Mesodermal cell (in vitro differentiated cells): ENCODE measurements around the gene PEX10.

Experiments used
- H3K27ac ChIP-seq: 2 replicates; pipeline ENCODE4 v1.7.0; 2013; ENCODE audit warnings: mild to moderate bottlenecking, low read depth, low read length, moderate library complexity; ENCODE audit not compliant: severe bottlenecking
- H3K36me3 ChIP-seq: 2 replicates; pipeline ENCODE4 v1.7.1; 2013; ENCODE audit warnings: mild to moderate bottlenecking, low read length, moderate library complexity; ENCODE audit not compliant: control insufficient read depth, insufficient read depth
- H3K4me1 ChIP-seq: one replicate; pipeline ENCODE4 v1.7.1; 2013; ENCODE audit warnings: mild to moderate bottlenecking, low read length; ENCODE audit not compliant: insufficient read depth, control insufficient read depth, poor library complexity, severe bottlenecking
- H3K4me3 ChIP-seq: 2 replicates; pipeline ENCODE4 v1.7.0; 2013; ENCODE audit warnings: low read length, control low read depth, mild to moderate bottlenecking; ENCODE audit not compliant: insufficient read depth, poor library complexity, severe bottlenecking; ENCODE audit errors: extremely low read depth
- H3K9me3 ChIP-seq: 2 replicates; pipeline ENCODE4 v1.7.1; 2013; ENCODE audit warnings: mild to moderate bottlenecking, low read length, moderate library complexity; ENCODE audit not compliant: control insufficient read depth
- WGBS, 2 experiments: methylation state at CpG; one replicate each; pipeline ENCODE4 v1.1.5; 2013; ENCODE audit warnings: missing lambda C conversion rate in 2 of 2; ENCODE audit not compliant: insufficient coverage in 2 of 2; 5-methylcytosine and 5-hydroxymethylcytosine counted together

Gene PEX10

DNA sequence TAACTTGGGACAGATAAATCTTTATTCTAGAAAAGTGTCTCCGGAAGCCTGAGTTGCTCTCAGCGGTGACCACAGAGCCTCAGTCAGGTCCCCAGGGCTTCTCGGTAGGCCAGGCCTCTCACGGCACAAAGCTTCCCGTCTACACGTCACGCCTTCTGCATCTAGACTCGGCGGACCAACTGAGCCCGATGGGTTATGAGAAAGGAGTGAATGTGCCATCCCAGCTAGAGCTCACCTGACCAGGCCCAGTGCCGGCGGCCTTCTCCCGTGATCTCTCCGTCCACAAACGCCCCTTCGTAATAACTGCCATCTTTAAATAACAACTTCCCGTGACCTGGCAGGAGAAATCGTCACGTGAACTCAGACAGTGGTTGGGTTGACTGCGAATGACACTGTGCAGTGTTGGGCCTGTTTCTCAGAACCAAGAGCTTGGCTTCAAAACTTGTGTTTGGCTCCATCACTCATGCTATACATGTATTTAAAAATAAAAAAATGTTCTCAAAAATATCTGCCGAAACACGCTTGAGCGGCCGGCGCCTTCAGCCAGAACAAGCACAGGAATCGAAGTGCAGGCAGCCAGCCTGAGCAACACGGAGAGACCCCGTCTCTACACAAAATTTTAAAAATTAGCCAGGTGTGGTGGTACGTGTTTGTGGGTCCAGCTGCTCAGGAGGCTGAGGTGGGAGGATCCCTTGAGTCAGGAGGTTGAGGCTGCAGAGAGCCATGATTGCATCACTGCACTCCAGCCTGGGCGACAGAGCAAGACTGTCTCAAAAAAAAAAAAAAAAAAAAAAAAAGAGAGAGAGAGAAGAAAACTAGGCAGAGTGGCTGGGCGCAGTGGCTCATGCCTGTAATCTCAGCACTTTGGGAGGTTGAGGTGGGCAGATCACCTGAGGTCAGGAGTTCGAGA, 24.1 kb downstream of the PEX10 start:
- Histone ChIP-seq H3K4me3 (no peak overlapping the region), H3K9me3 (no peaks in the 10 kb centered on the region), H3K27ac (no peak overlapping the region), H3K36me3 (peaks cover 28% of the 10 kb centered on the region), H3K4me1 (peaks cover 10% of the 10 kb centered on the region)
- WGBS, 2 experiments, result 94 to 95% methylated on average over 22 to 26 of the region's 32 CpGs

DNA sequence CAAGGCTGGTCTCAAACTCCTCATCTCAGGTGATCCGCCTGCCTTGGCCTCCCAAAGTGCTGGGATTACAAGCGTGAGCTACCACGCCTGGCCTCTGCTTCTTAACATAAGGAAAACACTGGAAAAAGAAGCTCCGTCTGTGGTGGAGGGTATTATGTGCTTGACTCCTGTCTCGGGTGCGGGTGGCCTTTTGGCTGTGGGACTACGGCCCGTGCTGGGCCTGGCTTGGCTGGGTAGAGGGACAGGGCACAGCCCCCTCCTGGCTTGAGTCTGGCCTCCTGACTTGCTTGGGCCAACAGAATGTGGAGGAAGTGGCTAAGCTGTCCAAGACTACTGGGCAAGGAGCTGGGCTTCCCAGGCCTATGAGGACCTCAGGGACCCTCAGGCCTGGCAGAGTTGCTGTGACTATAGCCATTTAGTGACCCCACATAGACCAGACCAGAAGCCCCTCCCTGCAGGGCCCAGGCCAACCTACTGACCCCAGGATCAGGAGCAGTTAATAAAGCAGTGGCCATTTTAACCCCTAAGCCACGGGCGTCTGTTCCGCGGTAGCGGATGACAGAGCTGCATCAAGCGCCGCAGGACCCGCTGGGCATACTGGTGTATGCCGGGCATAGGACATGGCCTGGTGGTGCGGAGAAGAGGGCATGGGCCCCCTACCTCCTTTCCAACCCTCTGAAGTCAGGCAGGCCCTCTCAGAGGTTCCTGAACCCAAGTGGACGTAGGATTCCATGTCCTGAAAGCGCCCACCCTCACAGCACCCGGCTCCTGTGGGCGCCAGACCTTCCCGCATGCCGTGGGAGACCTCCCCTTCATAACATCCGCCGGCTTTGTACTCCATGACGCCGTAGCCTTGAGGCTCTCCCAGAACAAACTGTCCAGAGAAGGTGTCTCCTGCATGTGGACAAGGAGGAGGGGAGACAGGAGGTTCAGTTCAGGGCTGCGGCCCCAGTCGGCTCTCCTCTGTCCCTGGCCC, 25.4 kb downstream of the PEX10 start:
- Histone ChIP-seq H3K4me1 (peaks cover 3% of the 10 kb centered on the region), H3K4me3 (no peak overlapping the region), H3K36me3 (peaks cover 20% of the 10 kb centered on the region), H3K9me3 (no peaks in the 10 kb centered on the region), H3K27ac (no peak overlapping the region)
- WGBS, 2 experiments, result 94 to 98% methylated on average over 28 to 29 of the region's 30 CpGs

DNA sequence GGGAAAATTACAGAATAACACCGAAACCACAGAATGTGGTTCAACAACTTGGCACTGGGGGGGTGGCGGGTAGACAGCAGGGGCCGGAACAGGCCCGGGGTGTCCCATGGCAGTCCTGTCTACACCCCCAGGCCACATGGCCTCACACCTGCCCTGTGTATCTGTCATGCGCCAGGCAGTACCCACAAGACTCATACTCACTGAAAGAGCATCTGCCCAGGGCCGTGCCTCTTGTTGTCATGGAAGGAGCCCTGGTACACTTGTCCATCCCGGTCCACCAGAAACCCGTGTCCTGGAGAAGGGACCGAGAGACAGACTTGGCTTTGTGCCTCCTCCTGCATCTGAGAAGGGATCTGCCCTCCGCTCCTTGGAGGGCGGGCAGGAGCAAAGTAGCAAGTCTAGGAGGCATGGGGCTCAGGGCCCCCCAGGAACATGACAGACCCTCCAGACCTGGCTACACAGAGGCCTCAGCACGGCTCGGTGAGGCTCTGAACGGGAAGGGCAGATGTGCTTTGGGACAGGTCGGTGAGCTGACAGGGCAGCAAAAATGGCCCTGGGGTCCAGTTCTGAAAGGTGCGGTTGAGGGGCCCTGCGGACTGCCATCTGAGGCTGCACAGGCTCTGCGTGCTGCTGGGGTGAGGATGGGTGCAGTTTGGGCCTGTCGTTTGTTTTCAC, 26.6 kb downstream of the PEX10 start:
- Histone ChIP-seq H3K36me3 (peaks cover 20% of the 10 kb centered on the region), H3K27ac (no peak overlapping the region), H3K4me3 (no peak overlapping the region), H3K4me1 (peaks cover 6% of the 10 kb centered on the region), H3K9me3 (no peaks in the 10 kb centered on the region)
- 91 to 99% methylated on average over 17 to 18 of the region's 19 CpGs for WGBS, 2 experiments

GRCh38 chr1:2384941-2385481, 27.4 kb downstream of the PEX10 start:
- Histone ChIP-seq H3K27ac (no peak overlapping the region), H3K4me3 (no peak overlapping the region), H3K4me1 (peaks cover 6% of the 10 kb centered on the region), H3K9me3 (no peaks in the 10 kb centered on the region), H3K36me3 (peaks cover 20% of the 10 kb centered on the region)
- 89 to 91% methylated on average over 32 to 39 of the region's 41 CpGs for WGBS, 2 experiments

DNA sequence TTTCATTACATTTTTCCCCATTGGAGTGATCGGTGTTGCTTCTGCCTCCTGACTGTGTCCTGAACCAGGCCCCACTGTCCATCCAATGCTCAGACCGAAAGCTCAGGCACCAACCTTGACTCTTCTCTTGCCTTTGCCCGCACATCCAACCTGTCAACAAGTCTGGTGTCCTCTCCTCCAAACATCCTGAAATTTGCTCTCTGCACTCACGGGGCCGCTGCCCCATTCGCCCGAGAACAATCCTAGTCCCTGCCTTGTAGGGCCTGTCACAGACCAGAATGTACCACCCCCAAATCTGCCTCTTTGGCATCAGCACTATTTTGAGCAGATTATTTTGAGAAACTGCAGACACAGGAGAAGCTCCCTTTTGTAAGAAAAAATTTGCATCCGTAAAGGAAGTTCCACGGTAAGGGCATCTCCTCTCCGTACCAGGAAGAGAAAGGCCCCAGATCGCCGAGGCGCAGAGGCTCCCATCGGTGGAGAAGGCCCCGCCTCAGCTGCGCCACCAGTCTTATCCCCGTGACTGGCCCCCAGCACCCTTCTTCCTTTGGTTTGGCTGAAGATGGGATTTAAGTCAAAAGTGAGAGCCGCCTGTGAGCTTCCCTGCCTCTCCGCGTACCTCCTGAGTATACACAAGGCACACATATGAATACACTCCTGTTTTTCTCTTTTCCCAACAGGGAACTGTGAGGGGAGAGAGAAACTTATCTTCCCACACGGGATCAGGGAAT, 28.1 kb downstream of the PEX10 start:
- Histone ChIP-seq H3K4me1 (peaks cover 6% of the 10 kb centered on the region), H3K27ac (no peak overlapping the region), H3K36me3 (peaks cover 14% of the 10 kb centered on the region), H3K4me3 (no peak overlapping the region), H3K9me3 (no peaks in the 10 kb centered on the region)
- 92 to 98% methylated on average over 15 to 18 of the region's 21 CpGs for WGBS, 2 experiments

GRCh38 chr1:2383576-2383975, 28.8 kb downstream of the PEX10 start:
- WGBS, 2 experiments, result 83 to 92% methylated on average over 14 of the region's 14 CpGs
- no peak overlapping the region for H3K27ac ChIP-seq
- H3K9me3 ChIP-seq, result no peaks in the 10 kb centered on the region
- peaks cover 11% of the 10 kb centered on the region for H3K36me3 ChIP-seq
- H3K4me1 ChIP-seq, result peaks cover 6% of the 10 kb centered on the region
- no peak overlapping the region for H3K4me3 ChIP-seq

GRCh38 chr1:2382621-2383361, 29.6 kb downstream of the PEX10 start:
- 54 to 60% methylated on average over 8 to 12 of the region's 13 CpGs for WGBS, 2 experiments
- Histone ChIP-seq H3K36me3 (peaks cover 11% of the 10 kb centered on the region), H3K4me1 (peaks cover 6% of the 10 kb centered on the region), H3K4me3 (no peak overlapping the region), H3K9me3 (no peaks in the 10 kb centered on the region), H3K27ac (no peak overlapping the region)

GRCh38 chr1:2381741-2382620, 30.4 kb downstream of the PEX10 start:
- H3K4me1 ChIP-seq, result peaks cover 6% of the 10 kb centered on the region
- 63 to 70% methylated on average over 20 to 26 of the region's 28 CpGs for WGBS, 2 experiments
- no peaks in the 10 kb centered on the region for H3K9me3 ChIP-seq
- H3K4me3 ChIP-seq, result no peak overlapping the region
- peak overlapping the region; percentile 36 for H3K27ac ChIP-seq
- H3K36me3 ChIP-seq, result peaks cover 4% of the 10 kb centered on the region
